GM18868 (cell line): Measurements from ENCODE around the gene CDYL2.
A peak's percentile ranks its signal among the peaks of the same experiment; 100 is the strongest.

Experiments
- ATAC-seq: cut with Tn5 transposase; IDR thresholded peaks from one replicate; pipeline ENCODE4 v1.9.1; 2021; ENCODE audit warnings: mild to moderate bottlenecking, moderate library complexity; ENCODE audit not compliant: unreplicated experiment

CDYL2 gene

GRCh38 chr16:80639636-80640035 is 164.8 kb downstream of the CDYL2 start:
- no peak for ATAC-seq

DNA sequence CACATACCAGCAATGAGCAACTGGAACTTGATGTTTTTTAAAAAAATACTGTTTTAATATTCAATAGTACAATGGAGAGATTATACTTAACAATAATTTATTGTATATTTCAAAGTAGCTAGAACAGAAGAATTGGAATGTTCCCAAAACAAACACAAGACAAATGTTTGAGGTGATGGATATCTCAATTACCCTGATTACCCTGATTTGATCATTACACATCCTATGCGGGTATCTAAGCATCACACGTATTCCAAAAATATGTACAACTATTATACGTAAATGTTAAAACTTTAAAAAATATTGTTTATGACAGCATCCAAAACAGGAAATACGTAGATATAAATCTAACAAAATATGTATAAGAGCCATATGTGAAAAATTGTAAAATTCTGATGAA is 166.8 kb downstream of the CDYL2 start:
- ATAC-seq: no peak

DNA sequence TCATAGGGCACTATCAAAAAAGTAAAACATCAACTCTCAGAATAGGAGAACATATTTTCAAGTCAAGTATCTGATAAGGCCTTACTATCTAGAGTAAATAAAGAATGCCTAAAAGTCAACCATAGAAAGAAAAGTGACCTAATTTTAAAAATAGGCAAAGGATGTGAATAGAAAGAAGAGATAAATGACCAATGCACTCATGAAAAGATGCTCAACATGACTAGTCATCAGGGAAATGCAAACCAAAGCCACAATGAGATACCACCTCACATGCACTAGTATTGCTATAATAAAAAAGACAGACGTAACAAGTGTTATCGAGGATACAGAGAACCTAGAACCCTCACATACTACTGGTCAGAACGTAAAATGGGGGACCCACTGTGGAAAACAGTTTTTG is 172.8 kb downstream of the CDYL2 start:
- no peak for ATAC-seq

DNA sequence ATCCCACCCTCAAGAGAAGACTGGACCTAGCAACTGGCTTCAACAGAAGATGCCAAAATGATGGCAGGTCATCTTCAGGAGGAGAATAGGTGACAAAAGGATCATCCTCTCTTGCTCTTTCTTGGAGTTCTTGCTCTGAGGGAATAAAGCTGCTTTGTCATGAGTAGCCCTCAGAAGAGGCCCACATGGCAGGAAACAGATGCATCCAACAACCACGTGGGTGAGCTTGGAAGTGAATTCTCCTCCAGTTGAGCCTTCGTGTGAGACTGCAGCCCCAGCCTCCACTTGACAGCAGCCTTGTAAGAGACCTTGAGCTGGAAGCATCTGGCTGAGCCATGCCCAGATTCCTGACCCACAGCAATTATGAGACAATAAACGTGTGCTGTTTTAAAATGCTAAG is 176.1 kb downstream of the CDYL2 start:
- ATAC-seq: no peak

DNA sequence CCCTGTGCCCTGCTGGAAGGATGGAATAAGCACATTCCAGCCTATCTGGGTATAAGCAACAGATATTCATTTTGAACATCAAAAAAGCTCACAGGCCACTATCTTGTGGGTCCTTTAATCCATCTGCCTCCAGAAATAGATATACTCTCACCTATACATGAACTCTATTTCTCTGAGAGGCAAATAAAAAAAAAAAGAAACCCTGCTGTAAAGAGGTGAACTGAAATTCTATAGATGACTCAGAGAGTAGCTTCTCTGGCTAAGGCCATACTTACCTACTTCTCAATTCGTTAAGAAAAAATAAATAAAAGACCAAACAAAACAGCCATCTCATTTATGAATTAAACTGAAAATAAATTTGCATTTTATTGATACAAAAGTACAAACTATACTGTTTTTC is 177.3 kb downstream of the CDYL2 start:
- peak; percentile 99 for ATAC-seq

GRCh38 chr16:80623376-80623775 is 181.0 kb downstream of the CDYL2 start:
- no peak for ATAC-seq

DNA sequence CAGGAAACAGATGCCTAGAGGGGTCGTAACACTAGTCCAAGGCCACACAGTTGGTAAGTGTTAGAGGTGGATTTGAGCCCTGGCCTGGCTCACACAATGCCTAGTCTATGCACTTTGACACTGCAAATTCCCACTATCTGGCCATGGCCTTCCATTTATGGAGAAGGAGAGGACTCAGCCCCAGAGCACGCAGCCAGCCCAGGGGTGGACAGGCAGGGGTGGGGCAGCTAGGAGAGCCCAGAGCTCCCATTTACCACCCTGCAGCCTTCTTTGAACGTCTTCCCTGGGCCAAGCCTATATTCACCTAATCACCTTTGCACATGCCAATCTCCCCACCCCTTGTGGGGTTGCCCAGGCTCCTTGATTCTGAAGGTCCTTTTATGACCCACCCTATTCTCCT is 182.4 kb downstream of the CDYL2 start:
- no peak for ATAC-seq

DNA sequence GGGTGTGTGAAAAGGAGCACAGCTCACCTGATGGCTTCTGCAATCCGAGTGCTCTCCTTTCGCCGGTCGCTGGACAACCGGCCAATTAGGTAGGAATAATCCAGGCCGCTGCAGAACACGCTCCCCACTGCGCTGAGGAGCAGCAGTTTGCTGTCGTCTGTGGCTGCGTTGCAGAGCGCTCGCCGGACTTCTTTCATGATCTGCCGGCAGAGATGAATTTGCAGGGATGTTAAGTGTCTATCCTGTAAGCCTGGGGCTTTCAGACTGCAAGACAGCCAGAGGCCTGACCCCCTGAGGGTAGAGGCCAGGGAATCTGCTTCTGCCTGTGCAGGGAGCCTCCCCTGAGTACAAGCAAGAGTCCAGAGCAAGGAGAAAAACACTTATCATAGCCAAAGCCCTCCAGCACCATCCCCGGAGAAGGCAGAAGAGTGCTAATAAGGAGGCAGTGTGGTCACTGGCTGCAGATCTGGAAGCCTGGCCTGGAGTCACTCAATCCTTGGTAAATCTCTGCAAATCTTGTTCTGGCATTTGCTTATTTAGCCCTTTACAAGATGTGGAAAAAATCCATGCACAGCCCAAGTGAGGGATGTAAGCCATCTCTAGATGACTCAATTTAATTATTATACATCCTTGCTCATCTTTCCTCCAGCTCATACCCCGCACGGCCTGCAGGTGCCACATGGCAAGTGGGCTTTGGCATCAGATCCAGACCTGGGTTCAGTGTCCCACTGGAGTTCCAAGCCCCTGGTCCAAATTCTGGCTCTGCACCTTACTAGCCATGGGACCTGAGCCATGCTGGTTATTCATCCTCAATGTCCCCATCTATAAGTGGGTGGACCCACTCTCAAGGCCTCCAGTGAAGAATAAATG is 183.4 kb downstream of the CDYL2 start:
- ATAC-seq: no peak

GRCh38 chr16:80619824-80620223 is 184.6 kb downstream of the CDYL2 start:
- no peak for ATAC-seq

- ATAC-seq: no peak
Measured at GRCh38 chr16:80618862-80619648, 185.3 kb downstream of the CDYL2 start.

DNA sequence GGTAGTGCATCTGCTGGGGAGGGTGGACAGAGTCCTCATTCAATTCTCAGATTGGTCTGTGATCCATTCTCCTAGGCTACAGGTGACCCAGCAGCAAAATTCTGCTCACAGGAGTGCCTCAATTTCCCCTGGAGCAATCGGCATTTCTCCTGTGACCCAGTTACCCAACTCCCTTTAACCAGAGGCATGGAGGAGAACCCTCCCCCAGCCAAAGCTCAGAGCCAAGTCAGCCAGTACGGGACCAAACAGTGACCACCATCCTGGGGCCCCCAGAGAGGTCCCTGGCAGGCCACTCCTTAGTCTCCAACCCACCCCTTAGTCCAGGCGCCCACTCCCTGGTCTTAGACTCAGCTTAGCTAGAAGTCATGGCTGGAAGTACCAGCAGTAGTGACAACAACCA is 188.0 kb downstream of the CDYL2 start:
- no peak for ATAC-seq

GRCh38 chr16:80615735-80616134 is 188.7 kb downstream of the CDYL2 start:
- no peak for ATAC-seq

GRCh38 chr16:80614908-80615671 is 189.3 kb downstream of the CDYL2 start:
- ATAC-seq: no peak

GRCh38 chr16:80612461-80613017 is 191.9 kb downstream of the CDYL2 start:
- no peak for ATAC-seq

DNA sequence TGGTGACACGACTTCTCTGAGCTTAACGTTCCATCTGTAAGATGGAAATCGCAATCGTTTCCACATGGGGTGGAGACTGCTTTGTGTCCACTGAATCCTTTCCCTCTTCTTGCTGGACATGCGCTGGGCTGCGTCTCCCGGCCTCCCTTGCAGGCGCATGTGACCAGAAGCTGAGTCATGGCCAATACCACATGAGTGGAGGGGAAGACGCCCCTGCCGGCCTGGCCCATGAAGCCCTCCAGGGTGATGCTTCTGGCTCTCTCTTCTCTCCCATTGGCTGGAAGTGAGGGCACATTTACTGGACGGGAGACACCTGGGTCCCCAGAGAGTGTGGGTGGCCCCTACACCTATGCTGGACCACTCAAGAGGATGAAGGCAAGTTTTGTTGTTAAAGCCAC is 192.5 kb downstream of the CDYL2 start:
- no peak for ATAC-seq

- no peak for ATAC-seq
Measured at GRCh38 chr16:80611171-80611929, 193.0 kb downstream of the CDYL2 start.

- ATAC-seq: no peak
Measured at GRCh38 chr16:80610481-80611156, 193.8 kb downstream of the CDYL2 start.

- ATAC-seq: no peak
Measured at GRCh38 chr16:80608946-80609345, 195.5 kb downstream of the CDYL2 start.

DNA sequence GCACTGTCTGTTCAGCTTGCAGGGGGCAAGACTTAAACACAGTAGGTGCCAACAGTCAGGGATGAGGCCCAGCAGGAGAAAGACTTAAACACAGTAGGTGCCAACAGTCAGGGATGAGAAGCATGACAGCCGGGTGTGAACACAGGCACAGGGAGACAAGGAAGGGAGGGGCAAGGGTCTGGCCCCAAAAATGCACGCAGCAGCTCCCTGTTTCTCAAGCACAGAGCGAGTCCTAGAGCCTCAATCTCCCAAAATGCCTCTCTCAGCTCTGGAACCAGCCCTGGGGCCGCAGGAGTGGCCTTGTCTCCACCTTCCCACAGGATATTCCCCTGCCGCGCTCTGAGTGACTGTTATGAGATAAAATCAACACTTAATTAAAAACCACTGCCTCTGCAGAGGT is 197.2 kb downstream of the CDYL2 start:
- no peak for ATAC-seq
